ENCODE data around the gene ALAS1.

The ALAS1 gene

DNA sequence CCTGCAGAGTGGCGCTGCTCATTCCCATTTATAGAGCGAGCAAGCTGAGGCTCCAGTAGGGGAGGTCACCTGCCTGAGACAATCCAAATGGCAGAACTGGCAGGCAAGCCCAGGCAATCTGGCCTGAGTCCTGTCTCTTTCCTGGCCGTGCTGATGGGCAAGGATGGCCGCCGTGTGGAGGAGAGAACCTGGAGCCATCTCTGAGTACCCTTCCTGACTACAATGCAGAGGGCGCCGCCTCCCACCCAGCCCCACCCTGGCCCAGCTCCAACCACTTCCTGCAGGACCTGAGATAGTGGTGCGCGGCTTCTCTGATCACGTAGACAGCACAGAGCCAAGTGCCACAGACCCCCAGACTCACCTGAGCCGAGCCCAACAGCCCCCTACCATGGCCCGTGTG is 20.5 kb downstream of the ALAS1 start:
- H3K4me3 ChIP-seq (ENCODE audit: control insufficient read depth in 1 of 7, extremely low read depth in 1 of 7, insufficient read depth in 4 of 7, low read depth in 2 of 7, low read length in 6 of 7), result no peak overlapping the region
- H3K9me3 ChIP-seq (ENCODE audit: control extremely low read depth in 1 of 5, control insufficient read depth in 4 of 5, insufficient read depth in 2 of 5, low read depth in 1 of 5, low read length in 4 of 5), result no peaks in the 10 kb centered on the region
- WGBS (ENCODE audit: insufficient coverage), result 50% methylated on average over 9 of the region's 12 CpGs
- H3K4me1 ChIP-seq (ENCODE audit: control extremely low read depth in 1 of 4, control insufficient read depth in 4 of 4, insufficient read depth in 4 of 4, low read length in 3 of 4), result peaks cover 10 to 64% (median 46%) of the 10 kb centered on the region in 4 experiments
- CTCF ChIA-PET, result interaction anchor here (1.1 to 14.2 kb wide), 8 partner anchors 12 to 166 kb away, joined by 3 to 122 read pairs (median 18); partner anchors contain the start of gene GLYCTK
- H3K27ac ChIP-seq (ENCODE audit: insufficient read depth in 1 of 2, low read depth in 1 of 2, low read length in 2 of 2, poor library complexity in 1 of 2, severe bottlenecking in 2 of 2), result peak overlapping the region in 1 of 2 experiments; percentile 12
- POLR2A ChIA-PET, result no interaction called here
- H3K36me3 ChIP-seq (ENCODE audit: control insufficient read depth in 4 of 4, insufficient read depth in 4 of 4, low read length in 3 of 4), result peaks cover 2 to 23% (median 20%) of the 10 kb centered on the region in 4 experiments
- peak in 1 of 3 donors; percentile 43 for DNase-seq
- H3K27me3 ChIP-seq (replicated peaks in 2 of 5; ENCODE audit: control insufficient read depth in 4 of 5, insufficient read depth in 5 of 5, low read length in 4 of 5), result no peaks in the 10 kb centered on the region

DNA sequence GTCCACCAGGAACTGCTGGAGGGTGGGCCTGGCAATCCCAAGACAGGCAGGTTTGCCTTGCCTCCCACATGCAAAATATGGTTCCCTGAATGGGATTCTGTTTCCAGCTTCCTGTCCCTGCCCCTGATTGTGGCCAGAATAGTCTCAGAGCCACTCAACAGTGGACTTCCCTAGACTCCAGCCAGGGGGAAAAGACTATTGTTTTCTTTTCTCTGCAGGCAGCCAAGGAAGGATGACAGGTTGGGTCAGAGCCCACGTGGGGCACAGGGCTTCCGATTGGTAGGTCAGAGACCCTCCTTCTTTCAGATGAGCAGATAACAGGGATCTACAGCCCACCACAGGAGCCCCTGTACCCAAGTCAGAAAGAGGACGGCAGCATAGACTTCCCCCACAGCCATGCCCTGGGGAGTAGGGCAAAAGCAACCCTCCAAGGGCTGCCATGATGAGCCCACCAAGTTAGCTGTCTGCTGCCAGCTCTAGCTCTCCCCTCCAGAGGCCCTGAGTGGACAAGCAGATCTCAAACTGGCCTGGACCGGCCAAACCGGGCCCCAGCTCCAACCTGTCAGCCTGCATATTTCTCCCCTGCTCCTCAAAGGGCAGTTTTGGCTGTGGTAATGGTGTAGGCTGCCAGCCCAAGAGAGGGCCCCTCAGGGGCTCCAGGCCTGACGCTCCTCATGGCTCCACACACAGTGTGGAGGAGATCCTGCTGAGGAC is 21.1 kb downstream of the ALAS1 start:
- Histone ChIP-seq H3K9me3 (ENCODE audit: control extremely low read depth in 1 of 5, control insufficient read depth in 4 of 5, insufficient read depth in 2 of 5, low read depth in 1 of 5, low read length in 4 of 5) (no peaks in the 10 kb centered on the region), H3K4me3 (ENCODE audit: control insufficient read depth in 1 of 7, extremely low read depth in 1 of 7, insufficient read depth in 4 of 7, low read depth in 2 of 7, low read length in 6 of 7) (no peak overlapping the region), H3K27me3 (replicated peaks in 2 of 5; ENCODE audit: control insufficient read depth in 4 of 5, insufficient read depth in 5 of 5, low read length in 4 of 5) (no peaks in the 10 kb centered on the region), H3K4me1 (ENCODE audit: control extremely low read depth in 1 of 4, control insufficient read depth in 4 of 4, insufficient read depth in 4 of 4, low read length in 3 of 4) (peaks cover 10 to 70% (median 48%) of the 10 kb centered on the region in 4 experiments), H3K27ac (ENCODE audit: insufficient read depth in 1 of 2, low read depth in 1 of 2, low read length in 2 of 2, poor library complexity in 1 of 2, severe bottlenecking in 2 of 2) (peak overlapping the region in 1 of 2 experiments; percentile 2), H3K36me3 (ENCODE audit: control insufficient read depth in 4 of 4, insufficient read depth in 4 of 4, low read length in 3 of 4) (peaks cover 2 to 18% (median 14%) of the 10 kb centered on the region in 4 experiments)
- DNase-seq, result no peak
- 74% methylated on average over 4 of the region's 6 CpGs for WGBS (ENCODE audit: insufficient coverage)
- ChIA-PET POLR2A (interaction anchor here (0.7 kb wide), 1 partner anchor 10 kb away, joined by 4 read pairs; no protein-coding TSS in a partner anchor), CTCF (interaction anchor here (0.7 to 14.2 kb wide), 20 partner anchors 8 to 235 kb away, joined by 3 to 122 read pairs (median 4); partner anchors contain the start of genes GLYCTK, POC1A, TNNC1 and TWF2)

- H3K27ac ChIP-seq (ENCODE audit: insufficient read depth in 1 of 2, low read depth in 1 of 2, low read length in 2 of 2, poor library complexity in 1 of 2, severe bottlenecking in 2 of 2), result no peak overlapping the region
- no peaks in the 10 kb centered on the region for H3K27me3 ChIP-seq (replicated peaks in 2 of 5; ENCODE audit: control insufficient read depth in 4 of 5, insufficient read depth in 5 of 5, low read length in 4 of 5)
- 47% methylated on average over 4 of the region's 9 CpGs for WGBS (ENCODE audit: insufficient coverage)
- no peak overlapping the region for H3K4me3 ChIP-seq (ENCODE audit: control insufficient read depth in 1 of 7, extremely low read depth in 1 of 7, insufficient read depth in 4 of 7, low read depth in 2 of 7, low read length in 6 of 7)
- peaks cover 10 to 80% (median 59%) of the 10 kb centered on the region in 4 experiments for H3K4me1 ChIP-seq (ENCODE audit: control extremely low read depth in 1 of 4, control insufficient read depth in 4 of 4, insufficient read depth in 4 of 4, low read length in 3 of 4)
- ChIA-PET POLR2A (no interaction called here), CTCF (interaction anchor here (0.7 to 14.2 kb wide), 30 partner anchors 9 to 220 kb away, joined by 3 to 122 read pairs (median 4); partner anchors contain the start of genes DNAH1, GLYCTK, POC1A and TWF2)
- peak; percentile 79 to 90 (median 84) for DNase-seq
- no peaks in the 10 kb centered on the region for H3K9me3 ChIP-seq (ENCODE audit: control extremely low read depth in 1 of 5, control insufficient read depth in 4 of 5, insufficient read depth in 2 of 5, low read depth in 1 of 5, low read length in 4 of 5)
- H3K36me3 ChIP-seq (ENCODE audit: control insufficient read depth in 4 of 4, insufficient read depth in 4 of 4, low read length in 3 of 4), result peaks cover 0 to 4% (median 2%) of the 10 kb centered on the region in 4 experiments
Measured at GRCh38 chr3:52220380-52221026, 22.5 kb downstream of the ALAS1 start.

- Histone ChIP-seq H3K27ac (ENCODE audit: insufficient read depth in 1 of 2, low read depth in 1 of 2, low read length in 2 of 2, poor library complexity in 1 of 2, severe bottlenecking in 2 of 2) (no peak overlapping the region), H3K4me3 (ENCODE audit: control insufficient read depth in 1 of 7, extremely low read depth in 1 of 7, insufficient read depth in 4 of 7, low read depth in 2 of 7, low read length in 6 of 7) (no peak overlapping the region), H3K27me3 (replicated peaks in 2 of 5; ENCODE audit: control insufficient read depth in 4 of 5, insufficient read depth in 5 of 5, low read length in 4 of 5) (no peaks in the 10 kb centered on the region), H3K4me1 (ENCODE audit: control extremely low read depth in 1 of 4, control insufficient read depth in 4 of 4, insufficient read depth in 4 of 4, low read length in 3 of 4) (peaks cover 10 to 80% (median 61%) of the 10 kb centered on the region in 4 experiments), H3K36me3 (ENCODE audit: control insufficient read depth in 4 of 4, insufficient read depth in 4 of 4, low read length in 3 of 4) (no peaks in the 10 kb centered on the region), H3K9me3 (ENCODE audit: control extremely low read depth in 1 of 5, control insufficient read depth in 4 of 5, insufficient read depth in 2 of 5, low read depth in 1 of 5, low read length in 4 of 5) (no peaks in the 10 kb centered on the region)
- ChIA-PET POLR2A (no interaction called here), CTCF (interaction anchor here (0.7 to 14.2 kb wide), 26 partner anchors 9 to 220 kb away, joined by 3 to 122 read pairs (median 4); partner anchors contain the start of genes DNAH1, GLYCTK and TWF2)
- 98% methylated on average over 27 of the region's 27 CpGs for WGBS (ENCODE audit: insufficient coverage)
- no peak for DNase-seq
Measured at GRCh38 chr3:52221141-52221562, 23.2 kb downstream of the ALAS1 start.

- Histone ChIP-seq H3K4me1 (ENCODE audit: control extremely low read depth in 1 of 4, control insufficient read depth in 4 of 4, insufficient read depth in 4 of 4, low read length in 3 of 4) (peaks cover 6 to 79% (median 61%) of the 10 kb centered on the region in 4 experiments), H3K9me3 (ENCODE audit: control extremely low read depth in 1 of 5, control insufficient read depth in 4 of 5, insufficient read depth in 2 of 5, low read depth in 1 of 5, low read length in 4 of 5) (no peaks in the 10 kb centered on the region), H3K36me3 (ENCODE audit: control insufficient read depth in 4 of 4, insufficient read depth in 4 of 4, low read length in 3 of 4) (no peaks in the 10 kb centered on the region), H3K27me3 (replicated peaks in 2 of 5; ENCODE audit: control insufficient read depth in 4 of 5, insufficient read depth in 5 of 5, low read length in 4 of 5) (no peaks in the 10 kb centered on the region), H3K4me3 (ENCODE audit: control insufficient read depth in 1 of 7, extremely low read depth in 1 of 7, insufficient read depth in 4 of 7, low read depth in 2 of 7, low read length in 6 of 7) (no peak overlapping the region), H3K27ac (ENCODE audit: insufficient read depth in 1 of 2, low read depth in 1 of 2, low read length in 2 of 2, poor library complexity in 1 of 2, severe bottlenecking in 2 of 2) (no peak overlapping the region)
- CTCF ChIA-PET, result interaction anchor here (0.8 to 14.2 kb wide), 19 partner anchors 9 to 150 kb away, joined by 3 to 122 read pairs (median 5); partner anchors contain the start of genes DNAH1, GLYCTK and TWF2
- DNase-seq, result no peak
- WGBS (ENCODE audit: insufficient coverage), result 88% methylated on average over 32 of the region's 34 CpGs
- POLR2A ChIA-PET, result interaction anchor here (1.6 kb wide), 1 partner anchor 33 kb away, joined by 4 read pairs; no protein-coding TSS in a partner anchor
Measured at GRCh38 chr3:52221563-52222318, 23.8 kb downstream of the ALAS1 start.

GRCh38 chr3:52222319-52223221 is 24.6 kb downstream of the ALAS1 start:
- peaks cover 0 to 4% (median under 1%) of the 10 kb centered on the region in 4 experiments for H3K36me3 ChIP-seq (ENCODE audit: control insufficient read depth in 4 of 4, insufficient read depth in 4 of 4, low read length in 3 of 4)
- ChIA-PET CTCF (interaction anchor here (0.8 to 14.2 kb wide), 10 partner anchors 8 to 118 kb away, joined by 3 to 122 read pairs (median 20); partner anchors contain the start of genes GLYCTK and TWF2), POLR2A (interaction anchor here (1.6 kb wide), 1 partner anchor 34 kb away, joined by 4 read pairs; no protein-coding TSS in a partner anchor)
- H3K27me3 ChIP-seq (replicated peaks in 2 of 5; ENCODE audit: control insufficient read depth in 4 of 5, insufficient read depth in 5 of 5, low read length in 4 of 5), result no peaks in the 10 kb centered on the region
- no peak for DNase-seq
- H3K9me3 ChIP-seq (ENCODE audit: control extremely low read depth in 1 of 5, control insufficient read depth in 4 of 5, insufficient read depth in 2 of 5, low read depth in 1 of 5, low read length in 4 of 5), result no peaks in the 10 kb centered on the region
- H3K4me3 ChIP-seq (ENCODE audit: control insufficient read depth in 1 of 7, extremely low read depth in 1 of 7, insufficient read depth in 4 of 7, low read depth in 2 of 7, low read length in 6 of 7), result no peak overlapping the region
- WGBS (ENCODE audit: insufficient coverage), result 94% methylated on average over 41 of the region's 41 CpGs
- no peak overlapping the region for H3K27ac ChIP-seq (ENCODE audit: insufficient read depth in 1 of 2, low read depth in 1 of 2, low read length in 2 of 2, poor library complexity in 1 of 2, severe bottlenecking in 2 of 2)
- H3K4me1 ChIP-seq (ENCODE audit: control extremely low read depth in 1 of 4, control insufficient read depth in 4 of 4, insufficient read depth in 4 of 4, low read length in 3 of 4), result peaks cover 0 to 71% (median 58%) of the 10 kb centered on the region in 4 experiments
